ENCODE data around the gene FAM237A.

The FAM237A gene

DNA sequence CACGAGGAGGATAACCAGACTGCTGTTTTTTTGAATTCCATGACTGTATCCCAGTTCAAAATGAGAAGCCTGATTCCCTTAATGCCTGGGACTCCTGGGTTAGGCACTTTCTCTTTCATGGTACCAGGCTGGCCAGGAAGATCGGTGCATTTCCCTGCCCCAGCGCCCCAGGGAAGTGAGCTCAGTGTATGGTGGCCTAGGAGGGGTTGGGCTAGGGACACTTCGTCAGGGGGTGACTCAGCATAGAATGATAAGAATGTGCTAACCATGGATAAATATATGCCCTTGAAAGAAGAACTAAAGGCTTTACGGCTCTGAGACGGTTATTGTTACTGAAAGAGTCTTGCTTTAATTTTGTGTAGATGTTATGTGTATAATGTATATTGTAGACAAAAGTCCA lies 27.5 kb upstream of the FAM237A start:
- TF ChIP-seq, protein P1, sequence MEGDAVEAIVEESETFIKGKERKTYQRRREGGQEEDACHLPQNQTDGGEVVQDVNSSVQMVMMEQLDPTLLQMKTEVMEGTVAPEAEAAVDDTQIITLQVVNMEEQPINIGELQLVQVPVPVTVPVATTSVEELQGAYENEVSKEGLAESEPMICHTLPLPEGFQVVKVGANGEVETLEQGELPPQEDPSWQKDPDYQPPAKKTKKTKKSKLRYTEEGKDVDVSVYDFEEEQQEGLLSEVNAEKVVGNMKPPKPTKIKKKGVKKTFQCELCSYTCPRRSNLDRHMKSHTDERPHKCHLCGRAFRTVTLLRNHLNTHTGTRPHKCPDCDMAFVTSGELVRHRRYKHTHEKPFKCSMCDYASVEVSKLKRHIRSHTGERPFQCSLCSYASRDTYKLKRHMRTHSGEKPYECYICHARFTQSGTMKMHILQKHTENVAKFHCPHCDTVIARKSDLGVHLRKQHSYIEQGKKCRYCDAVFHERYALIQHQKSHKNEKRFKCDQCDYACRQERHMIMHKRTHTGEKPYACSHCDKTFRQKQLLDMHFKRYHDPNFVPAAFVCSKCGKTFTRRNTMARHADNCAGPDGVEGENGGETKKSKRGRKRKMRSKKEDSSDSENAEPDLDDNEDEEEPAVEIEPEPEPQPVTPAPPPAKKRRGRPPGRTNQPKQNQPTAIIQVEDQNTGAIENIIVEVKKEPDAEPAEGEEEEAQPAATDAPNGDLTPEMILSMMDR (IDR thresholded peaks at IDR 0.05; ENCODE audit: insufficient read depth, low read length, missing control alignments): no peak
- H3K4me3 ChIP-seq (ENCODE audit: low read depth, low read length): no peak overlapping the region
- CTCF ChIA-PET: no interaction called here
- POLR2A ChIA-PET: no interaction called here
- no peak for DNase-seq (ENCODE audit: low read depth, low spot score)

DNA sequence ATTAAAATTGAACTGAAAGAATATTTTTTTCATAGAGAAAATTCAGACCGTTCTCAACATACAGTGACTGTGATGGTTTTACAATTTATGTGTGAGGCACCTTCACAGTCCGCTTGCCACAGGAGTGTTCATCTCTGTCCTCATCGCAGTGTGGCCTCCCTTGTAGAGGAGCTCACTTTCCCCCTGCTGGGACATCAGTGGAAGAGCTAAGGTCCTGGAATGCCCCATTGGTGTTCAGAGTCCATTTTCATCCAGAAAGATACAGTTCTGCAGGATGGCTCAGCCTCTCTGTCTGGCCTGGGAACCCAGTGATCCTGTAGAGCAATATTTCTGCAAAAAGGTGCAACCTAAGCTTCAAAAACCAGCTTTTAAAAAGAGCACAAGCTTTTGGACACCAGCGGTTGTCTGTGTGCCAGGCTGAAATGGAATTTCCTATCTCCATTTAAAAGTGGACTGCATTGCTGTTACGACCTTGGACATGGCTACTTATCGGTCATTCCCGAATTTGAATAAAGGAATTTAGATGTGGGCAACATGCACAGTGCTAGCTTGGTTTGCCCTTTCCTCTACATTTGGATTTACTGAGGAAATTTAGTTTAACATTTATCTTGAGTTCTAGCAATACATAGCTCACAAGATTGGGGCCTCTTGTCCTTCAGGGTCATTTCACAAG lies 26.7 kb upstream of the FAM237A start:
- CTCF ChIA-PET: no interaction called here
- no peak overlapping the region for H3K4me3 ChIP-seq (ENCODE audit: low read depth, low read length)

DNA sequence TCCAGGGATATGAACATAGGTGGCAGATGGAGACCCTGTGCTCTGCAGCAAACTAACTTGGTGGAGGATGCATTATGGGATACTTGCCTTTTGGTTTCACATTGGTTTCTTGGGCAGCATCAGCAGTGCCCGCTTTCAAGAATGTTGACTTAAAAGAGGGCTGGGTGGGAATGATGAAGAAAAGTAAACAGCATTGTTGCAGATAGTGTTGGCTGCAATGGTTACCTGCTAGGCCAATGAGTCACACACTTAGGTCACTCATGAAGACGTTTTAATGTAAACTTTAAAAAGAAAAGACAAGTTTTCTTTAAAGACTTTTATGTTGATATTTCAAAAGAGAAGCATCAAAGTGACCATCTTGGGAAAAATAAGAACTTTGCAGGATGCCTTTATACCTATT lies 26.1 kb upstream of the FAM237A start:
- DNase-seq (ENCODE audit: low read depth, low spot score): no peak
- TF ChIP-seq, protein P1 (IDR thresholded peaks at IDR 0.05; ENCODE audit: insufficient read depth, low read length, missing control alignments): no peak
- POLR2A ChIA-PET: no interaction called here
- CTCF ChIA-PET: no interaction called here
- no peak overlapping the region for H3K4me3 ChIP-seq (ENCODE audit: low read depth, low read length)

More for the DNA sequence above, 26.7 kb upstream of the FAM237A start:
- POLR2A ChIA-PET: no interaction called here
- DNase-seq (ENCODE audit: low read depth, low spot score): no peak
- TF ChIP-seq, protein P1 (IDR thresholded peaks at IDR 0.05; ENCODE audit: insufficient read depth, low read length, missing control alignments): no peak

DNA sequence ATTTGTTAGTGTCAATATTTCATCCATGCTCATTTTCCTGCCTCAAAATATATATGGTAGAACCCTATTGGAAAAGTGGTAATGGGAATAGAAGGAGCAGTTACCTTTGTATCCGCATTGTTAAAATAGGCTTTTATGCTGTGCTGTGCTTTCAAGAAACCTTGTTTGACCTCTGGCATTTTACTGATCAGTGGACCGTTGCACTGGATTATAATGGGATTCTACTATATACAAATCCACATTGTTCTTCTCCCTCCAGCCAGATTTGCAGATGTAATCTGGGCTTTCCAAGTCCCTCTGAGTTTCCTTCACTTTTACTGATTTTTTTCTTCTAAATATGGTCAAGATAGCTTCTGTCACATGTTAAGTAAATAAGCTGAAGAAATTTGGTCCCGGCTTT lies 23.3 kb upstream of the FAM237A start:
- no peak for DNase-seq (ENCODE audit: low read depth, low spot score)
- H3K4me3 ChIP-seq (ENCODE audit: low read depth, low read length): no peak overlapping the region
- POLR2A ChIA-PET: no interaction called here
- CTCF ChIA-PET: no interaction called here
- TF ChIP-seq, protein P1 (IDR thresholded peaks at IDR 0.05; ENCODE audit: insufficient read depth, low read length, missing control alignments): no peak

DNA sequence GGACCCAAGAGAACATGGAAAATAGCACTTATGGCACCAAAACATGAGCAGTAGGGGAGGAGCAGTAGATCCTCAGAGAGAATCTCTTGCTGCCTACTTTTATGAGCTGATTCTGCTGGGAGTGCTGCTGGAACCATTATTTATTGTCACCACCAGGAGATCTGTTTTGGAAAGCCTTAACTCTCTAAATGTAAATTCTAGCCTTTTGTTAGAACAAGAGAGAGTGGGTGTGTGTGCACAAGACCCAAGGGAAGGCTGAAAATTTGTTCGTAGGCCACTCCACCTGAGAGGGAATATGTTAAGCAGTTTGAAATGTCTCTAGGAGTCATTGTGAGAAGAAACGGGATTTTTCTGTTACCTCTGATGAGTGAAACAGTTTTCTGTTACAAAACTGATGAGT lies 16.2 kb upstream of the FAM237A start:
- DNase-seq (ENCODE audit: low read depth, low spot score): no peak
- POLR2A ChIA-PET: no interaction called here
- H3K4me3 ChIP-seq (ENCODE audit: low read depth, low read length): no peak overlapping the region
- CTCF ChIA-PET: no interaction called here
- TF ChIP-seq, protein P1 (IDR thresholded peaks at IDR 0.05; ENCODE audit: insufficient read depth, low read length, missing control alignments): no peak

DNA sequence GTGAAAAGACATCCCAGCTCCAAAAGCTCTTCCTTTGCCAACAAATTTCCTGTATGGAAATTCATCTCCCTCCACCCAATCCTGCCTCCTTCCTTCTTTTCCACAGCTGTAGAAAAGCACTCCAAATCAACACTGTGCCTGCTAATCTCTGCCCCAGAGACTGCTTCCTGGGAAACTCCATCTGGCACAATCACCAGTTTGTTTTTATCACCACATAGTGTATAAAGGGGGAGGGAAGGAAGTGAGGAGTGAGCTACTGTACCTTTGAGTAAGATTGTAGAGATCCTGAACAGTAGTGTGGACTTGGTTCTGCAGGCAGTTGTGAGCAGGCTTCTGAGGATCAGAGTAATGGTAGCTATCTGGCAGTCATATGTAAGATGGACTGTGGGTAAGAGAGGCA lies 14.7 kb upstream of the FAM237A start:
- TF ChIP-seq, protein P1 (IDR thresholded peaks at IDR 0.05; ENCODE audit: insufficient read depth, low read length, missing control alignments): no peak
- POLR2A ChIA-PET: no interaction called here
- no peak for DNase-seq (ENCODE audit: low read depth, low spot score)
- no peak overlapping the region for H3K4me3 ChIP-seq (ENCODE audit: low read depth, low read length)
- CTCF ChIA-PET: no interaction called here
